Measurements from ENCODE around the gene CISH.

DNA sequence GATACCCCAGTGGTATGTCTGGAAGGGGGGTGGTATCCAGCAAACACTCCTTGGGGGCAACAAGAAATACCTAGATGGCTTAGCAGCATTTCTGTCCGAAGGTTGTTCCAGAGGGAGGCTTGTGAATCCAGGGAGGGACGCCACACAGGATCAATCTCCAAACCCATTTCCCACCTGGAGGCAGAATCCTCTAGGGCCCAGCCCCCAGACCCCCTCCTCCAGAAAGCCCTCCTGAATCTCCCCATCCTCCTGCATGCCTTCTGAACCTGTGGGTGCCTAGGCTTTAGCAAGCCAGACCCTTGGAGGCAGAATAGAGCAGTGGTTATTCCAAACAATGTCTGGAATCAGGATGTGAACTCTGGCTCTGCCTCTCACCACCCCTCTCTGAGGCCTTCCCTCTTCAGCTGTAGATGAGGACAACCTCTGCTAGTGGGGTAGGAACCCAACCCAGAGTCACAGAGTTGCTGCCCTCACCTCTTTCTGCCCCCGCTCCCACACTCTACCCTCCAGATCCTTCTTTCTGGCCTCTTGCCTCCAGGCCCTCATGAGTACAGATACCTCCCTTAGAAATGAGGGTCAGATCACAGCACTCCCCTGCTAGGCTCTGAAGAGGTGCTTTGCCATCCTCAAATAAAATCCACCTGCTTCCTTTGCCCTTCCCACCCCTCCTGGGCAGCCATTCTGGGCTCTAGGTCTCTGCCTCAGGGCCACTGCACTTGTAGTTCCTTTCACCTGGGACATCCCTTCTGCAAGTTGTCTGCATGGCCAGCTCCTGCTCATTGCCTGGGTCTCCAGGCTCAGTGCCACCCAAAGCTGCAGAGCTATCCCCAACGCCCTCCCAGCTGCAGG lies 8.1 kb downstream of the CISH start:
- TF ChIP-seq EZH2phosphoT487 (IDR thresholded peaks at IDR 0.05; ENCODE audit: borderline replicate concordance, low read length), result no peak
- TF ChIP-seq, protein P1, sequence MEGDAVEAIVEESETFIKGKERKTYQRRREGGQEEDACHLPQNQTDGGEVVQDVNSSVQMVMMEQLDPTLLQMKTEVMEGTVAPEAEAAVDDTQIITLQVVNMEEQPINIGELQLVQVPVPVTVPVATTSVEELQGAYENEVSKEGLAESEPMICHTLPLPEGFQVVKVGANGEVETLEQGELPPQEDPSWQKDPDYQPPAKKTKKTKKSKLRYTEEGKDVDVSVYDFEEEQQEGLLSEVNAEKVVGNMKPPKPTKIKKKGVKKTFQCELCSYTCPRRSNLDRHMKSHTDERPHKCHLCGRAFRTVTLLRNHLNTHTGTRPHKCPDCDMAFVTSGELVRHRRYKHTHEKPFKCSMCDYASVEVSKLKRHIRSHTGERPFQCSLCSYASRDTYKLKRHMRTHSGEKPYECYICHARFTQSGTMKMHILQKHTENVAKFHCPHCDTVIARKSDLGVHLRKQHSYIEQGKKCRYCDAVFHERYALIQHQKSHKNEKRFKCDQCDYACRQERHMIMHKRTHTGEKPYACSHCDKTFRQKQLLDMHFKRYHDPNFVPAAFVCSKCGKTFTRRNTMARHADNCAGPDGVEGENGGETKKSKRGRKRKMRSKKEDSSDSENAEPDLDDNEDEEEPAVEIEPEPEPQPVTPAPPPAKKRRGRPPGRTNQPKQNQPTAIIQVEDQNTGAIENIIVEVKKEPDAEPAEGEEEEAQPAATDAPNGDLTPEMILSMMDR (conservative IDR thresholded peaks at IDR 0.05; ENCODE audit: low read depth, low read length), result no peak

Measured in PC-3 (cell line).